Spleen (tissue), 13 donors: Measurements from ENCODE around the gene GRIA4. TPM values are rescaled to one million over a fixed set of nuclear protein-coding genes. Genes with fewer than 3 reads are reported as not detected.

Experiments used
- DNase-seq: peaks from one replicate; pipeline ENCODE4 v3.0.0-alpha.2; 2020
- H3K27ac ChIP-seq, 8 donors: fragments of 200-600 bp; sonication (generic) in 7 of 8; 1 replicate in 4 of 8; 2 replicates in 4 of 8; pipeline versions ENCODE4 v1.5.0 to v1.8.0; 2016 to 2021; ENCODE audit warnings: inconsistent platforms in 4 of 8, mild to moderate bottlenecking in 4 of 8, moderate library complexity in 1 of 8
- H3K27me3 ChIP-seq, 7 donors: fragments of 200-600 bp; sonication (generic) in 6 of 7; replicated peaks in 1 of 7; 1 replicate in 4 of 7; 2 replicates in 3 of 7; pipeline versions ENCODE4 v1.5.0 to v1.8.0; 2016 to 2021; ENCODE audit warnings: inconsistent platforms in 3 of 7, mild to moderate bottlenecking in 1 of 7
- H3K36me3 ChIP-seq, 6 donors: fragments of 200-600 bp; sonication (generic) in 5 of 6; 1 replicate in 4 of 6; 2 replicates in 2 of 6; pipeline versions ENCODE4 v1.5.0 to v1.8.0; 2016 to 2021; ENCODE audit warnings: inconsistent platforms in 2 of 6
- H3K4me1 ChIP-seq, 6 donors: fragments of 200-600 bp; sonication (generic) in 5 of 6; 1 replicate in 3 of 6; 2 replicates in 3 of 6; pipeline versions ENCODE4 v1.5.0 to v1.8.0; 2016 to 2021; ENCODE audit warnings: inconsistent platforms in 3 of 6
- H3K4me3 ChIP-seq, 8 donors: fragments of 200-600 bp; sonication (generic) in 7 of 8; 1 replicate in 4 of 8; 2 replicates in 4 of 8; pipeline versions ENCODE4 v1.5.0 to v1.8.0; 2016 to 2021; ENCODE audit warnings: inconsistent platforms in 4 of 8, mild to moderate bottlenecking in 4 of 8, moderate library complexity in 2 of 8
- H3K9me3 ChIP-seq, 8 donors: fragments of 200-600 bp; sonication (generic) in 7 of 8; 1 replicate in 4 of 8; 2 replicates in 4 of 8; pipeline versions ENCODE4 v1.5.0 to v1.8.0; 2016 to 2021; ENCODE audit warnings: inconsistent platforms in 4 of 8
- CTCF ChIP-seq, 11 experiments: fragments of 200-600 bp in 7 of 11; fragments of 450-650 bp in 4 of 11; sonication (generic) in 4 of 11; IDR thresholded peaks in 8 of 11; conservative IDR thresholded peaks in 3 of 11; 1 replicate in 7 of 11; 2 replicates in 4 of 11; pipeline versions ENCODE4 v1.4.0 to v1.8.0; 2016 to 2021; ENCODE audit warnings: antibody characterized with exemption in 11 of 11, inconsistent platforms in 4 of 11, mild to moderate bottlenecking in 1 of 11
- POLR2A ChIP-seq, 3 donors: fragments of 450-650 bp; IDR thresholded peaks; one replicate each; pipeline ENCODE4 v1.5.1; 2017; ENCODE audit warnings: antibody characterized with exemption in 3 of 3, mild to moderate bottlenecking in 1 of 3
- POLR2AphosphoS5 ChIP-seq, 3 donors: sonication (generic); formaldehyde crosslinking; IDR thresholded peaks; one replicate each; pipeline ENCODE4 v1.5.1; 2017; ENCODE audit warnings: antibody characterized with exemption in 3 of 3
- WGBS, 5 donors: extraction: QIAGEN DNeasy Blood & Tissue Kit in 3 of 5; methylation state at CpG; one replicate each; pipeline versions ENCODE4 v1.1.5 to v1.1.7; 2013 to 2018; 5-methylcytosine and 5-hydroxymethylcytosine counted together
- intact Hi-C: fragments of 100-400 bp; cut with DNase I; formaldehyde crosslinking; loops from one replicate; pipeline ENCODE4 v1.15.0; 2023; ENCODE audit warnings: low total_unique reads
- long read RNA-seq, 2 donors: transcript quantifications; one replicate each; lab custom pipeline, GENCODE V29; 2026
- polyA plus RNA-seq, 3 donors: library from polyadenylated mRNA; stranded (reverse); fragments of 200-250 nt; gene quantifications; one replicate each; pipeline ENCODE4 v1.2.1, GENCODE V29; 2013
- total RNA-seq, 7 donors: library from RNA; depleted of rRNA in 3 of 7; stranded (reverse); fragments of >200 nt in 3 of 7; fragmentation: NEBNext Ultra II Directional in 4 of 7; extraction: Animal tissue kit (Norgen Biotek cat#: 25700) in 4 of 7; gene quantifications; one replicate each; pipeline versions ENCODE4 v1.1.0 to v1.2.1, GENCODE V29; 2016 to 2021
- donor health status: healthy with polysubstance abuse.
- donor health status: DM: no; HTN: no; CAD: no; lungs with moderate emphysema.
- donor health status: DM: no; HTN: no; CAD: no.
- donor health status: Bipolar disorder and iron deficiency.
- donor health status: healthy.
- donor health status: DM: no; HTN: no; CAD: no.
- donor health status: DM: yes; HTN: yes; CAD: no.

The GRIA4 gene
- total RNA-seq (not detected), polyA plus RNA-seq (not detected)
- long read RNA-seq, donor 1: 0 reads
- long read RNA-seq, donor 2: 0 reads

DNA sequence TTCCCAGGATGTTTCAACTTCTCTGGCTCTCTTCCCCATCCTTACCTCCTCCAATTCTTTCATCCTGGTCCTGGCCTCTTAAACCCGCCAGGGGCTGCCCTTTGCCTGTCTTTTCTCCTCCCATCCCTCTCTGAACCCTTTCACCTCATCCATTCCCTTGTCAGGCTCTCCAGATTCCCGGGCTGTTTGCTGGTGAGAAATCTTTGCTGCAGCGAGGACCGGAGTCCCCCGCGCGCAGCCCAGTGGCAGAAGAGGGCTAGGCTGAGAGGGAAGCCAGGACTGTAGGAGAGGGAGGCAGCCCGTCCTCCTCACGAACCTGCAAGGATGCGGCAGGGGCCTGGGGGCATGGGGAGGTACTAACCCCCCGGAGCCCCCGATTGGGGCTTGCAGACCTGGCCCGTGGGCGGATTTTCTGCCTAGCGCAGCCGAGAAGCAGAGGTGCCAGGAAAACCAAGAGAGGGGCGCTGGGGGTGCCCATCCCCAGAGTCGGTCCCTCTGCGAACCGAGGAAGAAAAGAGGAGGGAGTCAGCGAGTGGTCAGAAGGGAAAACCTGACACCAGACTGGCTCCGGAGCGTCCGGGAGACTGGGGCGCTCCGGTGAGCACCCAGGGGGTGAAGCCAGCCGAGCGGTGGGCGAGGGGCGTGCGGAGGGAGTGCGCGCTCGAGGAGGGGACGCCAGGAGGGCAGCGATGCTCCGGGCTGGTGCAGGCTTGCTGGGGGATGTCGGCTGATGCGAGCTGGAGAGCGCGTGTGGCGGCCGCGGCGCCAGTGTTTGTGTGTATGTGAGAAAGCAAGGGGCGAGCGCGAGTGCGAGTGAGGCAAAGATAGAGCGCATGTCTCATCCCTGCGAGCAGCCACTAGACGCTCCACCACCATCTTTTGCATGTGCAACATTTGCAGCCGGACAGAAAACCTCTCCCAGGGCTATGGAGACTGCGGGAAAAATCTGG, at the start of gene GRIA4:
Gene GRIA4, plus strand, starts transcription at position 242 of the 950 bp plus-strand sequence. CDS start 925 bp downstream, outside the sequence.
- intact Hi-C loops: no loop called here
- Histone ChIP-seq H3K9me3 (peaks cover 0 to 7% (median 0%) of the 10 kb centered on the region in 8 donors), H3K4me3 (peak within 1 kb of the TSS in 7 of 8 donors; percentile 8 to 58 (median 25)), H3K4me1 (peaks cover 5 to 21% (median 17%) of the 10 kb centered on the region in 6 donors), H3K36me3 (no peaks in the 10 kb centered on the region), H3K27me3 (peaks cover 0 to 42% (median 28%) of the 10 kb centered on the region in 7 donors), H3K27ac (no peak within 1 kb of the TSS)
- WGBS, 5 donors: 2 to 4% (median 4%) methylated on average over 45 to 54 of the region's 54 CpGs
- TF ChIP-seq POLR2AphosphoS5 (IDR thresholded peaks at IDR 0.05): no peak
- TF ChIP-seq CTCF (IDR thresholded peaks at IDR 0.05 in 8 of 11, conservative IDR thresholded peaks at IDR 0.05 in 3 of 11): no peak
- TF ChIP-seq POLR2A (IDR thresholded peaks at IDR 0.05): no peak
- peak; percentile 73 for DNase-seq

GRCh38 chr11:105573091-105573490, 36.8 kb upstream of the GRIA4 start:
- TF ChIP-seq CTCF (IDR thresholded peaks at IDR 0.05 in 8 of 11, conservative IDR thresholded peaks at IDR 0.05 in 3 of 11) (no peak), POLR2A (IDR thresholded peaks at IDR 0.05) (no peak), POLR2AphosphoS5 (IDR thresholded peaks at IDR 0.05) (no peak)
- intact Hi-C loops: no loop called here
- Histone ChIP-seq H3K9me3 (no peaks in the 10 kb centered on the region), H3K27me3 (no peaks in the 10 kb centered on the region), H3K27ac (no peak overlapping the region), H3K36me3 (no peaks in the 10 kb centered on the region), H3K4me3 (no peak overlapping the region), H3K4me1 (no peaks in the 10 kb centered on the region)
- 46 to 65% (median 58%) methylated on average over 3 of the region's 3 CpGs for WGBS, 5 donors
- no peak for DNase-seq

DNA sequence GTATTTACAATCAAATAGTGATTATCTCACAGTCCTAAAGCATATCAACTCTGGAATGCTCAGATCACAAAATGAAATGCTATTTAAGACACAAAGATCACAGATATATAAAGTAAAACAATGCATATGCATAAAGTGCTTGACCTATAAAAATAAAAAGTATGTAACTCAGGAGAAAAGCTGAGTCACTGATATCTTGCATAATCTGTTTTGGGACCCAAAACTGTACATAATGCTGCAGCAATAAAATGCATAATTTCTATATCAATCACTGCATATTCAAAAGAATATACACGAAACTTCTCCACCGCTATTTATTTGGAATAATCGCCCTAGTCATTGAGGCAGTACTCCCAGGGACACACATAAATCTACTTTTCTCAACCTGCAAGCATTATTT, 34.9 kb upstream of the GRIA4 start:
- intact Hi-C loops: no loop called here
- no peaks in the 10 kb centered on the region for H3K27me3 ChIP-seq
- H3K4me1 ChIP-seq: no peaks in the 10 kb centered on the region
- H3K27ac ChIP-seq: no peak overlapping the region
- H3K36me3 ChIP-seq: no peaks in the 10 kb centered on the region
- no peak for TF ChIP-seq POLR2A (IDR thresholded peaks at IDR 0.05)
- TF ChIP-seq POLR2AphosphoS5 (IDR thresholded peaks at IDR 0.05): no peak
- TF ChIP-seq CTCF (IDR thresholded peaks at IDR 0.05 in 8 of 11, conservative IDR thresholded peaks at IDR 0.05 in 3 of 11): no peak
- DNase-seq: no peak
- H3K9me3 ChIP-seq: no peaks in the 10 kb centered on the region
- H3K4me3 ChIP-seq: no peak overlapping the region
- 89 to 96% (median 94%) methylated on average over 3 of the region's 3 CpGs for WGBS, 5 donors

- Histone ChIP-seq H3K4me3 (no peak overlapping the region), H3K36me3 (no peaks in the 10 kb centered on the region), H3K4me1 (no peaks in the 10 kb centered on the region), H3K9me3 (no peaks in the 10 kb centered on the region), H3K27me3 (no peaks in the 10 kb centered on the region), H3K27ac (no peak overlapping the region)
- no peak for DNase-seq
- no peak for TF ChIP-seq POLR2AphosphoS5 (IDR thresholded peaks at IDR 0.05)
- no peak for TF ChIP-seq POLR2A (IDR thresholded peaks at IDR 0.05)
- WGBS, 5 donors: 58 to 66% (median 60%) methylated on average over 2 of the region's 2 CpGs
- intact Hi-C loops: no loop called here
These were observed 32.2 kb upstream of the GRIA4 start for GRCh38 chr11:105577641-105578040.
